D721Med (cell line): ENCODE results near the gene LHX4.
A peak's percentile ranks its signal among the peaks of the same experiment; 100 is the strongest.

Source experiments
- DNase-seq: peaks from one replicate; pipeline ENCODE4 v3.0.0; 2011; ENCODE audit warnings: low spot score; ENCODE audit not compliant: insufficient read length
- FAIRE-seq: peaks from 2 replicates; lab custom pipeline; 2011; peaks lifted over from hg19 to GRCh38; lab: Jason Lieb, UNC
- CTCF ChIP-seq: IDR thresholded peaks from 2 replicates; pipeline ENCODE4 v1.5.1; 2012; ENCODE audit warnings: mild to moderate bottlenecking, control low read depth; ENCODE audit not compliant: insufficient read depth; ENCODE audit errors: missing control alignments

The LHX4 gene

DNA sequence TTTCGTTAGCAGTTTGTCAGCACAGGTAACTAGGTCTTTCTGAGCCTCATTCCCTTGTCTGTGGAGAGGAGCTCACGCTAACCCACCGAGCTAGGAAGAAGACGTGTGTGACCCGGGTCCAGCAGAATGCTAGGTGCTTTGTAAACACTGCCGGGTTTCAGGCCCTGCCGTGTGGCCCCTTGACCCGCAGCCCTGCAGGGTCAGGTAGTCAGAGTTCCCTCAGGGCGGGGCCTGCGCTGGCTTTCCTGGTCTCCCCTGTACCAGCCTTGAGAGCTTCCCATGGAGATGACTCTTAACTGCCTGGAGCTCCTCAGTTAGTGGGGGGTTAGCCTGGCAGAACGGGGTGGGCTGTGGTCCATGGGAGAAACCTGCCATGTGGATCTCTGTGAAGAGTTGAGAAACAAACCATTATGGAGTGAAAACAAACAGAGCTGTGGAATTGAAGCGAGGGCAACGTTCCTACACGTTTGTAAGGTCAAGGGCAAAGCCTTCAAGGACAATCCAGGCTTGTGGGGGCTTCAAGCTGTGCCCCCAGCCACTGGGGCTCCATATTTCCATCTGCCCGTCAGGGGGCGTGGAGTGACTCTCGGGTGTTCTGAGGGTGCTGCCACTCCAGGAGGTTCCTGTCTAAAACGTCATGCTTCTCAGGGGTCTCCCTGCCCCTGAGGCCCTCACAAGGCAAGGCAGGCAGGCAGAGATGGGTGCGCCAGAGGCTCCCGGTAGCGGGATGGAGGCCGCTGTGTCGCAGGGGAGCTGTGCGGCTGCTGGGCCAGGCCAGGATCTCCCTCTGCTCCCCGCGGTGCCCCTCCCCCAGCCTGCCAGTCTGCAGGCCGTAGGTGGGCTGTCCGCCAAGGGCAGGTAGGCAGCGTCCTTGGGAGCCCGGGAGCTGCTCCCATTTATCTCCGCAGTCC, 23.8 kb downstream of the LHX4 start:
- no peak for TF ChIP-seq CTCF
- FAIRE-seq: no peak
- DNase-seq: no peak

DNA sequence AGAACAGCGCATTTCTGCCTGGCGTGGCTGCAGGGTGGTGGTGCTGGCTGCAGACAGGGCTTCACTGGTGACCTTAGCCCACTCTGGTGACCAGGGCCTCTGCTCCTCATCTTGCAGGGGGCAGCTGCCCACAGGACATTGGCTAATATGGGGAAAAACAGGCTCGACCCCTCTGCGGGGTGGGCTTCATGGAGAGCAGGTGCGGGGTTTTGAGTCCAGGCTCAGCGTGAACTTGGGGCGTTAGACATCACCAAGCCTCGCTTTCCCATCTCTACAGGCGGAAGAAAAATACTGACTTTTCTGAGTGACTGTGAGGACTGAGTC, 24.4 kb downstream of the LHX4 start:
- FAIRE-seq: no peak
- no peak for DNase-seq
- TF ChIP-seq CTCF: no peak

GRCh38 chr1:180254854-180255253, 24.8 kb downstream of the LHX4 start:
- FAIRE-seq (no peak), DNase-seq (no peak)
- no peak for TF ChIP-seq CTCF

DNA sequence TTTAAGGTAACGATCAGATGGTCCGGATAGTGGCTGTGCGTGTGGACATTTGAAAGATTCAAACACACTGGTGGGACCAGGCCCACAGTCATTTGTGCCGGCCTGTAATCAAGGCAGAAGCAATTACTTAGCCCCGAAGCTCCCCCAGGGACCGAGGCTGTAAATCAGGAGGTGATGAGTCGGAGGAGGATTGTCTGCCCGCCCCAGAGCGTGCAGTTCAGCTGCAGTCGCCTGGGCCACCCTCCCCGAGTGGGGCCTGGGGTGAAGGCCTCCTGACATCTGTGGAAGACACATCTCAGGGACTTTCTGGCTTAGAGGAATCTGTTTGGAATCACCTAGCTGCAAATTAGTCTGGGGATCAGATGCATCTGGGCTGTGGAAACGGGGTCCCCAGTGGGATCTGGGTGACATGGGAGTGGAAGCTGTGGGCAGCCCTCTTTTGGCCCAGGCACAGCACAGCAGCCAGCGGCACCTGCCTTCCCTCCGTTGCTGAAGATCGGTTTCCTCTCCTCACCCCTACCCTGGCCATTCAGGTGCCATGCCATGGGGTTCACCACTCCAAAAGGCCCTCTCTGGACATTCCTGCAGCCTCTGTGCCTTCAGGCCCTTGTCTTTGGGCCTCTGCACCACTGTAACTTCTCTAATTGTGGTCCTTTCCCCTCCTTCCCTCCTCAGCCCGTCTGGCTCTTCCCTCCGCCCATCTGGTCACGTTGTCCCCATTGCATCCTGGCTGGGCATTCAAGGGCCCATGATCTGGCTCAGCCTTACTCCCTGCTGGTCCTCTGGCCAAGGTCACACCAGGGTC, 25.7 kb downstream of the LHX4 start:
- DNase-seq: peak; percentile 78
- FAIRE-seq: peak; percentile 29

DNA sequence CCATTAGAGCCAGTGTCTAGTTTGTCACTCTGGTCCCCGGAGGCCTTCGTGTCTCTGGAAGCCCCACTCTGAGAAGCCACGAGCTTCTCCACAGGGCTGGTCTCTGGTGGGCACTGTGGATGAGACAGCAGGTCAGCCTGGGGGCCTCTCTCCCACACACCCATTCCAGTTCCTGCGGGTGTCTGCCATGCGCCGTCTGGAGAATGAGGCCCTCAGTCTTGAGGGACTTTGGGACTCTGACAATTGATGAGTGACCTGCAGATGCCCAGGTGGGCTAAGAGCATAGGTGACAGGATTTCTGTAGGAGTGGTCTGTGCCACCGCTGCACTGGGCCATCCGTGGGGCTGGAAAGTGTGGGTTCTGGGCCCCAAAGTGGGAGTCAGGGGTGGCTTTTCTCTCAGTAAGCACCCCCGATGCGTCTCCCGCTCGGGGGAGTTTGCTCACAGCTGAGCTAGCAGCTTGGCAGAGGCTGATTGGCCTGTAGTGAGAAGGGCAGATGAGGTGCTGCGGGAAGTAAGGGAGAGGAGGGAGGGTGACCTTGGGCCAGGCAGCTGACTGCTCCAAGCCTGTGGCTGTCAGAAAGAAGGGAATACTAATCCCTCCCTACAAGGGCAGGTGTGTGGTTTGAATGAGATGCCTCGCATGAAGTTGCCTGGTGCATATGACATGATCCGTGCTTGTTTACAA, 26.4 kb downstream of the LHX4 start:
- FAIRE-seq: peak; percentile 84
- peak; percentile 61 for DNase-seq
- no peak for TF ChIP-seq CTCF

More for the DNA sequence above, 25.7 kb downstream of the LHX4 start:
- TF ChIP-seq CTCF: no peak

DNA sequence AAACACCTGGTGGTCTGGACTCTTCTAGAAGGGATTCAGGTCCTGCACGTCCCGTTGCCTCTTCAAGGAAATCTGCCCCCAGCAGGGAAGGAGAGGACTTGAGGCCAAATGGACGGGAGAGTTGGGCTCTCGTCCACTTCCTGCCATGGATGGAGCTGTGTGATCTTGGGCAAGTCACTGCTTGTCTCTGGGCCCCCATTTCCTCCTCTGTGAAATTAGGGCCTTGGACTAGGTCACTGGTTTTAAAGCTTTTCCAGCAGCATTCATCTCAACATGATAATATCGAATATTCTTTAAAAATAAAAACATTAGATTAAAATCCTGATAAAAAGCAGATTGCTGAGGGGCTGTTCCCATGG, 26.9 kb downstream of the LHX4 start:
- TF ChIP-seq CTCF: no peak
- DNase-seq (no peak), FAIRE-seq (no peak)
